Thoracic aorta (tissue), 2 donors: Measurements from ENCODE around the gene MYO1A. TPM values are rescaled to one million over a fixed set of nuclear protein-coding genes. Genes with fewer than 3 reads are reported as not detected.

Source experiments
- ATAC-seq: fragments of 150-250 bp; one replicate; pipeline ENCODE4 v1.8.0; 2017; ENCODE audit warnings: low read depth; ENCODE audit not compliant: insufficient number of reproducible peaks, low FRiP score
- DNase-seq: peaks from one replicate; pipeline ENCODE4 v3.0.0-alpha.2; 2020; ENCODE audit warnings: low spot score
- H3K27ac ChIP-seq, 2 donors: fragments of 200-600 bp; sonication (generic); 1 replicate in 1 of 2; 2 replicates in 1 of 2; pipeline ENCODE4 v1.5.1; 2016; ENCODE audit warnings: mild to moderate bottlenecking in 2 of 2, moderate library complexity in 2 of 2
- H3K27me3 ChIP-seq: fragments of 200-600 bp; sonication (generic); replicated peaks from 2 replicates; pipeline ENCODE4 v1.6.0; 2016; ENCODE audit warnings: mild to moderate bottlenecking; ENCODE audit not compliant: insufficient read depth
- H3K36me3 ChIP-seq: fragments of 200-600 bp; sonication (generic); one replicate; pipeline ENCODE4 v1.5.1; 2016
- H3K4me1 ChIP-seq, 2 donors: fragments of 200-600 bp; sonication (generic); 1 replicate in 1 of 2; 2 replicates in 1 of 2; pipeline versions ENCODE4 v1.5.1 to v1.6.0; 2016; ENCODE audit warnings: low read depth in 2 of 2, mild to moderate bottlenecking in 1 of 2; ENCODE audit not compliant: control insufficient read depth in 1 of 2
- H3K4me3 ChIP-seq: fragments of 200-600 bp; sonication (generic); 2 replicates; pipeline ENCODE4 v1.5.1; 2016; ENCODE audit warnings: mild to moderate bottlenecking
- H3K9me3 ChIP-seq: fragments of 200-600 bp; sonication (generic); 2 replicates; pipeline ENCODE4 v1.5.1; 2016
- total RNA-seq, 2 donors: library from RNA; depleted of rRNA; stranded (reverse); fragments of >200 nt; gene quantifications; one replicate each; pipeline versions ENCODE4 v1.1.0 to v1.2.3, GENCODE V29; 2016
- TF ChIP-seq, protein P1 (sequence below): fragments of 200-600 bp; sonication (generic); IDR thresholded peaks from one replicate; pipeline ENCODE4 v1.5.1; 2019; ENCODE audit warnings: antibody characterized with exemption

Gene MYO1A
- total RNA-seq, 2 donors from 2014 or later: 1.7 to 2.2 TPM

DNA sequence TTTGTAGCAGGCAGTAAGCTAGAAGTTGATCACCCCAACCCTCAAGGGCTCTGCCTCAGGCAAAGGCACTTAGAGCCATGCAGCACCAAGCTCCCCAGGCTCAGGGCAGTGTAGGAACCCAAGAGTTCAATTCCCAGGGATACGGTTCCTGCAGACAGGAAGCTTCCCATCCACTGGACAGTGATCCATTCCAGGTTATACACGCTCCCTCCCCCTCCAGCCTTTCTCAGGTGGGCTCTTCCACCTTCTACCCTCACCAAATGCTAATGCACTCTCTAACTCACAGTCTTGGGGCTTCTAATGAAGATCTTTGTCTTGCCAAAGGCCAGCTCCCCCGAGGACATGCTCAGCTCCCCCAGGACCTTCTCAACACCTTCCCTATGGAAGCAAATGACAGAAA is 12.7 kb downstream of the MYO1A start:
- TF ChIP-seq, protein P1, sequence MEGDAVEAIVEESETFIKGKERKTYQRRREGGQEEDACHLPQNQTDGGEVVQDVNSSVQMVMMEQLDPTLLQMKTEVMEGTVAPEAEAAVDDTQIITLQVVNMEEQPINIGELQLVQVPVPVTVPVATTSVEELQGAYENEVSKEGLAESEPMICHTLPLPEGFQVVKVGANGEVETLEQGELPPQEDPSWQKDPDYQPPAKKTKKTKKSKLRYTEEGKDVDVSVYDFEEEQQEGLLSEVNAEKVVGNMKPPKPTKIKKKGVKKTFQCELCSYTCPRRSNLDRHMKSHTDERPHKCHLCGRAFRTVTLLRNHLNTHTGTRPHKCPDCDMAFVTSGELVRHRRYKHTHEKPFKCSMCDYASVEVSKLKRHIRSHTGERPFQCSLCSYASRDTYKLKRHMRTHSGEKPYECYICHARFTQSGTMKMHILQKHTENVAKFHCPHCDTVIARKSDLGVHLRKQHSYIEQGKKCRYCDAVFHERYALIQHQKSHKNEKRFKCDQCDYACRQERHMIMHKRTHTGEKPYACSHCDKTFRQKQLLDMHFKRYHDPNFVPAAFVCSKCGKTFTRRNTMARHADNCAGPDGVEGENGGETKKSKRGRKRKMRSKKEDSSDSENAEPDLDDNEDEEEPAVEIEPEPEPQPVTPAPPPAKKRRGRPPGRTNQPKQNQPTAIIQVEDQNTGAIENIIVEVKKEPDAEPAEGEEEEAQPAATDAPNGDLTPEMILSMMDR: no peak
- Histone ChIP-seq H3K4me1 (no peaks in the 10 kb centered on the region), H3K27ac (no peak overlapping the region), H3K36me3 (no peaks in the 10 kb centered on the region), H3K9me3 (no peaks in the 10 kb centered on the region), H3K27me3 (no peaks in the 10 kb centered on the region), H3K4me3 (no peak overlapping the region)
- ATAC-seq (no peak), DNase-seq (no peak)

DNA sequence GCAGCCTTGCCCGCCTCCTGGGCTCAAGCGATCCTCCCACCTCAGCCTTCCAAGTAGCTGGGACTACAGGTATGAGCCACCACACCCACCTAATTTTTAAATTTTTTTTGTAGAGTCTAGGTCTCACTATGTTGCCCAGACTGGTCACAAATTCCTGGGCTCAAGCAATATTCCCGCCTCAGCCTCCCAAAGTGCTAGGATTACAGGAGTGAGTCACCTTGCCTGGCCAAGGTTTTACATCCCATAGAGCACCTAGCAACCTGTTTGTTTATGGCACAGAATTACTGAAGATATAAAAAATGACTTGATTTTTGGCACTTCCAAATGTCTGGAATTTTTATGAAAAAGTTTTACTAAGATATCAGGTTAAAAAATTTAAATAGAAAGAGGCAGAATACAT is 16.5 kb downstream of the MYO1A start:
- Histone ChIP-seq H3K4me3 (no peak overlapping the region), H3K27me3 (no peaks in the 10 kb centered on the region), H3K9me3 (no peaks in the 10 kb centered on the region), H3K36me3 (no peaks in the 10 kb centered on the region), H3K27ac (no peak overlapping the region), H3K4me1 (no peaks in the 10 kb centered on the region)
- TF ChIP-seq, protein P1: no peak
- ATAC-seq (no peak), DNase-seq (no peak)

DNA sequence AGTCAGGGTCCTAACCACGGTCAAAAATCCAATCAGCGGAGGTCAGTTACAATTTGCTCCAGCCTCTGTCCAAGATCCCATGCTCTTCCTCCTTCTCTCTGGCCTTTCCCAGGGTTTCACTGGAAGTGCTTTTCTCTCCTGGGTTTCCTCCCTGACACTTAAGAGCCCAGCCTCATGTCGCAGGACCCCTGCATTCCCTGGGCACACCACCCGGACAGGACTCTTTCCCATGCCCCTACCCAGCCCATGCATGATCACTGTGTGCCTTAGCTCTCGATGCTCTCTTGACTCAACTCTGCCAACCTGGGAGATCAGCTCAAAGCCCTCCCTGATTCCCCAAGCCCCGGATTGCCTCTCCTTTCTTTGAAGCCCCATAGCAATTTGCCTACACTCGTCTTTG is 18.1 kb downstream of the MYO1A start:
- Histone ChIP-seq H3K36me3 (no peaks in the 10 kb centered on the region), H3K4me1 (no peaks in the 10 kb centered on the region), H3K27ac (no peak overlapping the region), H3K27me3 (no peaks in the 10 kb centered on the region), H3K4me3 (no peak overlapping the region), H3K9me3 (no peaks in the 10 kb centered on the region)
- no peak for ATAC-seq
- no peak for DNase-seq
- TF ChIP-seq, protein P1: no peak

DNA sequence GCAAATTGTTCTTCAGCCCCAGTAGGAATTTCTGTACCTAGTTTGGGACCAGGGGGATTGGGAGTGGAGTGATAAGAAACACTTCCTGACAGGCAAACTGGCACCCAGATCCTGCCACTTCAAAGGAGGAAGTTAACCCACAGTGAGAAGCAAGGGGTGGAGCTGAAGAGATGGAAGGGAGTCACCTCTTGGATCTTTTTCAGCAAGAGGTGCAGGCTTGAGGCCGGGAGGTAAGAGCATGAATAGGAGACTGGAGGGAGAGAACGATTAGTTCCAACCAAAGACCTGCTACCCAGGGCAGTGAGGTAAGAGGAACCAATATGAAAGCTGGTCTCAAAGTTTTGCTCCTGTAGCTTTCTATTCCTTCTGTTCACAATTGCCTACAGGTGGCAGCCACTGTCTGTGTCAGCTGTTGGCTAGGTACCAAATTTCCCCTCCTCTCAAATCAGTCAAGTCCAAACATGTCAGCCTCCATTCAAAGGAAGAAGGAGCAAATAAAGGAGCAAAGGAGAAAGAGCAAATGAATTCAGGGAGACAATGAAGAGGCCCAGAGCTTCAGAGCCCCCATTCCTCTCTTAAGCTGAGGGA is 18.7 kb downstream of the MYO1A start:
- TF ChIP-seq, protein P1: no peak
- Histone ChIP-seq H3K4me1 (no peaks in the 10 kb centered on the region), H3K27ac (no peak overlapping the region), H3K9me3 (no peaks in the 10 kb centered on the region), H3K36me3 (no peaks in the 10 kb centered on the region), H3K4me3 (no peak overlapping the region), H3K27me3 (no peaks in the 10 kb centered on the region)
- no peak for ATAC-seq
- DNase-seq: no peak

DNA sequence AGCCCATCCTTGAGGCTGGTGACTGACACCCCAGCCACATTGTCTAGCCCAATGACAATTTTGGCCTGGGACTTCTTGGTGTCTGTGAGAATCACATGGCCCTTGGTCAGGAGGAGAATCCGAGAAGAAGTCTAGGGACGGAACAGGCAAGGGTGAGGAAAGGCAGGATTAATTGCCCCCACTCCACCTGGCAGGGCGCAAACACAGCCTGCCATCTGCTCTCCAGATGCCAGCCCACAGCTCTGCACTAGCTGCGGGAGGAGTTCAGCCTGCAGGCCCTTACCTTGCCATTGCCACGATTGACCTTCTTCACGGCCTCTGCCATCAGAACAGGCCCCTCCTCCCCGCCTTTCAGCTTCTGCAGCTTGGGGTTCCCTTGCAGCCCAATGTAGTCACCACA is 20.5 kb downstream of the MYO1A start:
- no peak overlapping the region for H3K4me3 ChIP-seq
- H3K9me3 ChIP-seq: no peaks in the 10 kb centered on the region
- H3K36me3 ChIP-seq: no peaks in the 10 kb centered on the region
- H3K4me1 ChIP-seq: no peaks in the 10 kb centered on the region
- DNase-seq (no peak), ATAC-seq (no peak)
- no peaks in the 10 kb centered on the region for H3K27me3 ChIP-seq
- no peak overlapping the region for H3K27ac ChIP-seq
- TF ChIP-seq, protein P1: no peak
